ENCODE data around the gene CCNF.

Gene CCNF

DNA sequence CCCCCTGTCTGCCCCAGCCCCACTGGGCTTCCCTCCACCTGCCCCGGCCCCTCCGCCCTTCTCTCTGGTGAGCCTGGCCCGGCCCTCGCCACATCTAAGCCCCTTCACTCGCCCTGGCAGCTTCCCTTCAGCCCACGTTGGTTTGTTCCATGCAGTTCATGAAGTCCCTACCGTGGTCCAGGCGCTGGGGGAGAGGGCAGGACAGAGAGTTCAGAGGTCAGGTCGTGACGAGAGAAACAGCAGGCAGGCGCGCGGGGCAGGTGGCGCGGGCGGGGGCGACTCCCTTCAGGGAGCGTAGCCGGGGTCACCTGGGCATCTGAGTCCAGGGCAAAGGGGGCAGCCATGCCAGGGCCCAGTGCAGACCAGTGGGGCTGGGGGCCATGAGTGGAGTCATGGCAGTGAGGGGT, 21.7 kb downstream of the CCNF start:
- DNase-seq (ENCODE audit: low read depth), result no peak
- no peak for TF ChIP-seq CTCF (conservative IDR thresholded peaks at IDR 0.05; ENCODE audit: low read length)
- H3K4me3 ChIP-seq (ENCODE audit: low read length), result no peak overlapping the region

- TF ChIP-seq CTCF (conservative IDR thresholded peaks at IDR 0.05; ENCODE audit: low read length), result no peak
- no peak overlapping the region for H3K4me3 ChIP-seq (ENCODE audit: low read length)
- DNase-seq (ENCODE audit: low read depth), result no peak
Observed at GRCh38 chr16:2451851-2452320, 22.6 kb downstream of the CCNF start.

- no peak overlapping the region for H3K4me3 ChIP-seq (ENCODE audit: low read length)
- no peak for DNase-seq (ENCODE audit: low read depth)
- no peak for TF ChIP-seq CTCF (conservative IDR thresholded peaks at IDR 0.05; ENCODE audit: low read length)
Observed at GRCh38 chr16:2452650-2453049, 23.4 kb downstream of the CCNF start.

DNA sequence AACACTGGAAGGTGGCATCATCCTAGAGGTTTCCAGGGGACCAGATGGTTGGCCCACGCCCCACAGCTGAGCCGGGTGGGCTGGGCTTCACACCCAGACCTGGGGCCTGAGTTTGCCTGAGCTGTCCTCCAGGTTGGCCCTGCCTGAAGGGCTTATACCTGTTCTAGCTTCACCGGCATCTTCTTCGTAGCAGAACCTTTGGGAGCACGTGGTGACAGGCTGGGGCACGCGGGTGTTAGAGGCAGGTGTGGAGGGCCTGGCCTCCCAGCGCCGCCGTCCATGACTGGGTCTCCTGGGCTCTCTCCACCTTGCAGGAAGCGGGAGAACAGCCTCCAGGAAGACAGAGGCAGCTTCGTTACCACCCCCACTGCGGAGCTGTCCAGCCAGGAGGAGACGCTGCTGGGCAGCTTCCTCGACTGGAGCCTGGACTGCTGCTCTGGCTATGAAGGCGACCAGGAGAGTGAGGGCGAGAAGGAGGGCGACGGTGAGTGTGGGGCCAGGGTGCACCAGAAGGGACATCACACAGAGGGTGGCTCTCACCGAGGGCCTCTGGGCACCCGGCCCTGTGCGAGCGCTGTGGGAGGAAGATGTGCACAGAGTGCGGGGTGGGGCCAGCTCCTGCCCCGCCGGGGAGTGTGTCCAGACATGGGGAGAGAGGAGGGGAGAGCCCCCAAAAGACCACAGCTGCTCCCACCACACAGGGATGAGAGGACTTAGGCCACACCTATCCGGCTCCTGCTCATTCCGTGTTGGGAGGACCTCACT, 26.0 kb downstream of the CCNF start:
- DNase-seq (ENCODE audit: low read depth), result no peak
- no peak for TF ChIP-seq CTCF (conservative IDR thresholded peaks at IDR 0.05; ENCODE audit: low read length)
- H3K4me3 ChIP-seq (ENCODE audit: low read length), result no peak overlapping the region

DNA sequence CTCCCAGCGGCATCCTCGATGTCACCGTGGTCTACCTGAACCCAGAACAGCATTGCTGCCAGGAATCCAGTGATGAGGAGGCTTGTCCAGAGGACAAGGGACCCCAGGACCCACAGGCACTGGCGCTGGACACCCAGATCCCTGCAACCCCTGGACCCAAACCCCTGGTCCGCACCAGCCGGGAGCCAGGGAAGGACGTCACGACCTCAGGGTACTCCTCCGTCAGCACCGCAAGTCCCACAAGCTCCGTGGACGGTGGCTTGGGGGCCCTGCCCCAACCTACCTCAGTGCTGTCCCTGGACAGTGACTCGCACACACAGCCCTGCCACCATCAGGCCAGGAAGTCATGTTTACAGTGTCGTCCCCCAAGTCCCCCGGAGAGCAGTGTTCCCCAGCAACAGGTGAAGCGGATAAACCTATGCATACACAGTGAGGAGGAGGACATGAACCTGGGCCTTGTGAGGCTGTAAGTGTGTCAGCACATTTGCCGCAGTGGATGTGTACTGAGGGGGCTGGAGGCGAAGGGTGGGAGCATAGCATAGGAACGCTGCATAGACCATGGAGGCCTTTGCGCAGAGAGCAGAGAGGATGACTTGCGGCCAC, 27.4 kb downstream of the CCNF start:
- no peak for DNase-seq (ENCODE audit: low read depth)

GRCh38 chr16:2457267-2457666, 28.0 kb downstream of the CCNF start:
- DNase-seq (ENCODE audit: low read depth), result no peak
- no peak for TF ChIP-seq CTCF (conservative IDR thresholded peaks at IDR 0.05; ENCODE audit: low read length)
- H3K4me3 ChIP-seq (ENCODE audit: low read length), result no peak overlapping the region

More for the DNA sequence above, 27.4 kb downstream of the CCNF start:
- no peak overlapping the region for H3K4me3 ChIP-seq (ENCODE audit: low read length)
- TF ChIP-seq CTCF (conservative IDR thresholded peaks at IDR 0.05; ENCODE audit: low read length), result no peak

- no peak for DNase-seq (ENCODE audit: low read depth)
- TF ChIP-seq CTCF (conservative IDR thresholded peaks at IDR 0.05; ENCODE audit: low read length), result no peak
Observed at GRCh38 chr16:2457946-2458345, 28.7 kb downstream of the CCNF start.

More at GRCh38 chr16:2457946-2458345, 28.7 kb downstream of the CCNF start:
- H3K4me3 ChIP-seq (ENCODE audit: low read length), result no peak overlapping the region
